CD4-positive, alpha-beta T cell treated with Interleukin-12 subunit alpha and Interleukin-12 subunit beta, for 1 hour (primary cell): ENCODE measurements around the gene MMP25.
"Not testable (repeated sequence)": the region's sequence is repeated elsewhere in the genome, so short reads cannot be mapped to it uniquely, and the experiment has no call there.

ENCODE experiments used
- DNase-seq: peaks from one replicate; pipeline ENCODE4 v3.0.0-alpha.2; 2020

Gene MMP25

GRCh38 chr16:3030222-3031212 lies 15.8 kb upstream of the MMP25 start:
- DNase-seq, result no peak

- DNase-seq, result no peak
Observed at GRCh38 chr16:3032624-3033023, 13.7 kb upstream of the MMP25 start.

GRCh38 chr16:3035289-3035971 lies 10.9 kb upstream of the MMP25 start:
- DNase-seq, result no peak

- no peak for DNase-seq
Observed at GRCh38 chr16:3035972-3036725, 10.2 kb upstream of the MMP25 start.

GRCh38 chr16:3036726-3037315 lies 9.5 kb upstream of the MMP25 start, which contains the start of gene BICDL2:
BICDL2 (minus strand) TSS chr16:3036944; CDS start chr16:3035496, 1,448 bp downstream.
- no peak for DNase-seq

GRCh38 chr16:3038256-3038655 lies 8.1 kb upstream of the MMP25 start:
- no peak for DNase-seq

GRCh38 chr16:3038896-3039295 lies 7.5 kb upstream of the MMP25 start:
- no peak for DNase-seq

- DNase-seq, result no peak
Observed at GRCh38 chr16:3042376-3042775, 4.0 kb upstream of the MMP25 start.

- no peak for DNase-seq
Observed at GRCh38 chr16:3044708-3045107, 1.7 kb upstream of the MMP25 start.

- DNase-seq, result no peak
Observed at GRCh38 chr16:3046641-3047386, 453 bp downstream of the MMP25 start.

GRCh38 chr16:3047387-3047720 lies 993 bp downstream of the MMP25 start:
- DNase-seq, result no peak

- DNase-seq, result no peak
Observed at GRCh38 chr16:3049921-3050481, 3.6 kb downstream of the MMP25 start.

- DNase-seq, result no peak
Observed at GRCh38 chr16:3050487-3050886, 4.1 kb downstream of the MMP25 start.

- no peak for DNase-seq
Observed at GRCh38 chr16:3051009-3051408, 4.6 kb downstream of the MMP25 start.

GRCh38 chr16:3051494-3051893 lies 5.1 kb downstream of the MMP25 start:
- DNase-seq, result no peak

- not testable (repeated sequence) for DNase-seq
Observed at GRCh38 chr16:3052571-3053329, 6.4 kb downstream of the MMP25 start.

- not testable (repeated sequence) for DNase-seq
Observed at GRCh38 chr16:3053330-3053710, 7.0 kb downstream of the MMP25 start.

GRCh38 chr16:3054965-3055733 lies 8.8 kb downstream of the MMP25 start:
- DNase-seq, result no peak

GRCh38 chr16:3055734-3056115 lies 9.4 kb downstream of the MMP25 start:
- not testable (repeated sequence) for DNase-seq
